B cell (primary cell): ENCODE data around the gene TENM3. TPM values are rescaled to one million over a fixed set of nuclear protein-coding genes. Genes with fewer than 3 reads are reported as not detected.

Experiments
- ATAC-seq: fragments of 200-7000 bp; cut with Tn5 transposase; one replicate; pipeline ENCODE4 v1.10.0; 2021; ENCODE audit warnings: low read depth, mild to moderate bottlenecking, moderate number of reproducible peaks, moderate library complexity
- CTCF ChIA-PET: fragments of 350-600 bp; sonication (Branson Sonifier 250); formaldehyde crosslinking; loops from one replicate; lab custom pipeline; 2021; ENCODE audit warnings: antibody characterized with exemption, inconsistent platforms; lab: Charles Lee
- POLR2A ChIA-PET: fragments of 350-600 bp; sonication (Branson Sonifier 250); formaldehyde crosslinking; loops from one replicate; lab custom pipeline; 2021; ENCODE audit warnings: antibody characterized with exemption; lab: Charles Lee
- DNase-seq: peaks from one replicate; pipeline ENCODE4 v3.0.0; 2013
- H2AFZ ChIP-seq: 2 replicates; pipeline ENCODE4 v1.6.1; 2012; ENCODE audit warnings: mild to moderate bottlenecking, low read depth, low read length; ENCODE audit not compliant: insufficient read depth, poor library complexity, severe bottlenecking
- H3K27ac ChIP-seq, 2 donors: 1 replicate in 1 of 2; 2 replicates in 1 of 2; pipeline ENCODE4 v1.5.1; 2012 to 2013; ENCODE audit warnings: low read length in 2 of 2, mild to moderate bottlenecking in 2 of 2, moderate library complexity in 1 of 2
- H3K27me3 ChIP-seq, 4 experiments: fragments of 200-600 bp in 1 of 4; sonication (generic) in 1 of 4; replicated peaks in 1 of 4; 1 replicate in 2 of 4; 2 replicates in 2 of 4; pipeline versions ENCODE4 v1.6.1 to v1.7.0; 2013 to 2016; ENCODE audit warnings: low read length in 3 of 4, mild to moderate bottlenecking in 2 of 4, mixed read lengths in 1 of 4, moderate library complexity in 1 of 4; ENCODE audit not compliant: insufficient read depth in 4 of 4, control insufficient read depth in 3 of 4; ENCODE audit errors: control extremely low read depth in 1 of 4
- H3K36me3 ChIP-seq, 2 experiments: replicated peaks in 1 of 2; 1 replicate in 1 of 2; 2 replicates in 1 of 2; pipeline versions ENCODE4 v1.6.1 to v1.7.1; 2013; ENCODE audit warnings: low read length in 1 of 2; ENCODE audit not compliant: insufficient read depth in 2 of 2, control insufficient read depth in 1 of 2; ENCODE audit errors: control extremely low read depth in 1 of 2, extremely low read depth in 1 of 2
- H3K4me1 ChIP-seq, 2 donors: fragments of 200-600 bp in 1 of 2; sonication (generic) in 1 of 2; 1 replicate in 1 of 2; 2 replicates in 1 of 2; pipeline versions ENCODE4 v1.5.1 to v1.6.1; 2013 to 2017; ENCODE audit warnings: low read length in 2 of 2; ENCODE audit not compliant: control insufficient read depth in 2 of 2, insufficient read depth in 2 of 2
- H3K4me2 ChIP-seq: replicated peaks from 2 replicates; pipeline ENCODE3; 2012; ENCODE audit warnings: mild to moderate bottlenecking, low read depth, low read length; ENCODE audit not compliant: poor library complexity, severe bottlenecking
- H3K4me3 ChIP-seq, 5 experiments: fragments of 200-600 bp in 1 of 5; sonication (generic) in 1 of 5; 1 replicate in 3 of 5; 2 replicates in 2 of 5; pipeline versions ENCODE4 v1.5.1 to v1.7.0; 2011 to 2016; ENCODE audit warnings: low read length in 4 of 5, mild to moderate bottlenecking in 4 of 5, low read depth in 2 of 5, control low read depth in 1 of 5, moderate library complexity in 1 of 5; ENCODE audit not compliant: insufficient read depth in 1 of 5; ENCODE audit errors: control extremely low read depth in 1 of 5, extremely low read depth in 1 of 5
- H3K79me2 ChIP-seq: fragments of 200-600 bp; sonication (generic); one replicate; pipeline ENCODE4 v1.6.0; 2016; ENCODE audit warnings: low read length; ENCODE audit not compliant: control insufficient read depth, insufficient read depth
- H3K9ac ChIP-seq: fragments of 200-600 bp; sonication (generic); 2 replicates; pipeline ENCODE4 v1.6.1; 2017; ENCODE audit warnings: mild to moderate bottlenecking, low read length, moderate library complexity
- H3K9me3 ChIP-seq, 3 donors: one replicate each; pipeline versions ENCODE4 v1.6.1 to v1.7.1; 2013; ENCODE audit warnings: low read length in 2 of 3; ENCODE audit not compliant: control insufficient read depth in 2 of 3, insufficient read depth in 1 of 3; ENCODE audit errors: control extremely low read depth in 1 of 3
- H4K20me1 ChIP-seq: 2 replicates; pipeline ENCODE4 v1.6.0; 2012; ENCODE audit warnings: mild to moderate bottlenecking, low read length; ENCODE audit not compliant: insufficient read depth, control insufficient read depth, poor library complexity, severe bottlenecking
- H3K27ac Mint-ChIP-seq: one replicate; pipeline ENCODE4 v1.8.0; 2021; ENCODE audit warnings: mixed read lengths
- H3K27me3 Mint-ChIP-seq: one replicate; pipeline ENCODE4 v1.8.0; 2021; ENCODE audit warnings: mixed read lengths
- H3K4me1 Mint-ChIP-seq: one replicate; pipeline ENCODE4 v1.8.0; 2021; ENCODE audit warnings: mixed read lengths
- H3K4me3 Mint-ChIP-seq: one replicate; pipeline ENCODE4 v1.8.0; 2021; ENCODE audit warnings: mixed read lengths
- H3K9me3 Mint-ChIP-seq: one replicate; pipeline ENCODE4 v1.8.0; 2022; ENCODE audit warnings: mixed read lengths; ENCODE audit not compliant: insufficient read depth
- EZH2 ChIP-seq: IDR thresholded peaks from 2 replicates; pipeline ENCODE4 v1.6.1; 2012; ENCODE audit warnings: borderline replicate concordance, low read depth, mild to moderate bottlenecking, moderate library complexity, low read length; ENCODE audit not compliant: insufficient read depth, poor library complexity, severe bottlenecking
- WGBS: methylation state at CpG from one replicate; pipeline ENCODE4 v1.1.5; 2013; ENCODE audit warnings: missing lambda C conversion rate; ENCODE audit not compliant: insufficient coverage; 5-methylcytosine and 5-hydroxymethylcytosine counted together
- intact Hi-C: fragments of 100-400 bp; cut with micrococcal nuclease; formaldehyde crosslinking; loops from one replicate; pipeline ENCODE4 v1.10.0; 2022
- polyA plus RNA-seq: library from polyadenylated mRNA; depleted of rRNA; stranded (reverse); fragments of >200 nt; gene quantifications from 2 replicates; pipeline ENCODE4 v1.2.3, GENCODE V29; 2012
- total RNA-seq, 2 donors: library from RNA; stranded (reverse); fragments of 120-200 nt in 1 of 2; gene quantifications; 1 replicate in 1 of 2; 2 replicates in 1 of 2; pipeline versions ENCODE4 v1.2.3 to v1.2.4, GENCODE V29; 2013 to 2022
- TF ChIP-seq, protein P1 (sequence below): fragments of 200-600 bp; IDR thresholded peaks from one replicate; pipeline ENCODE4 v1.8.0; 2022; ENCODE audit warnings: antibody characterized with exemption, mild to moderate bottlenecking

The TENM3 gene
- total and polyA plus RNA-seq, 2 donors (not counting 1 experiment from before 2014, with no cell fraction given), result not detected

GRCh38 chr4:182766857-182767250 is 523.7 kb downstream of the TENM3 start:
- H2AFZ ChIP-seq, result no peak overlapping the region
- H3K4me1 ChIP-seq, result no peaks in the 10 kb centered on the region
- no peak overlapping the region for H3K27ac Mint-ChIP-seq
- ChIA-PET CTCF (no interaction called here), POLR2A (no interaction called here)
- no peak overlapping the region for H3K4me2 ChIP-seq
- H3K4me1 Mint-ChIP-seq, result no peaks in the 10 kb centered on the region
- no peaks in the 10 kb centered on the region for H3K9me3 ChIP-seq
- DNase-seq (no peak), ATAC-seq (no peak)
- no peak overlapping the region for H3K4me3 ChIP-seq
- no peaks in the 10 kb centered on the region for H4K20me1 ChIP-seq
- H3K4me3 Mint-ChIP-seq, result no peak overlapping the region
- H3K27ac ChIP-seq, result no peak overlapping the region
- no peak overlapping the region for H3K9ac ChIP-seq
- no peaks in the 10 kb centered on the region for H3K9me3 Mint-ChIP-seq
- no peaks in the 10 kb centered on the region for H3K36me3 ChIP-seq
- WGBS, result 92% methylated on average over 2 of the region's 5 CpGs
- H3K27me3 Mint-ChIP-seq, result no peaks in the 10 kb centered on the region
- intact Hi-C loops, result no loop called here
- no peaks in the 10 kb centered on the region for H3K79me2 ChIP-seq
- TF ChIP-seq EZH2, result no peak
- TF ChIP-seq, protein P1, sequence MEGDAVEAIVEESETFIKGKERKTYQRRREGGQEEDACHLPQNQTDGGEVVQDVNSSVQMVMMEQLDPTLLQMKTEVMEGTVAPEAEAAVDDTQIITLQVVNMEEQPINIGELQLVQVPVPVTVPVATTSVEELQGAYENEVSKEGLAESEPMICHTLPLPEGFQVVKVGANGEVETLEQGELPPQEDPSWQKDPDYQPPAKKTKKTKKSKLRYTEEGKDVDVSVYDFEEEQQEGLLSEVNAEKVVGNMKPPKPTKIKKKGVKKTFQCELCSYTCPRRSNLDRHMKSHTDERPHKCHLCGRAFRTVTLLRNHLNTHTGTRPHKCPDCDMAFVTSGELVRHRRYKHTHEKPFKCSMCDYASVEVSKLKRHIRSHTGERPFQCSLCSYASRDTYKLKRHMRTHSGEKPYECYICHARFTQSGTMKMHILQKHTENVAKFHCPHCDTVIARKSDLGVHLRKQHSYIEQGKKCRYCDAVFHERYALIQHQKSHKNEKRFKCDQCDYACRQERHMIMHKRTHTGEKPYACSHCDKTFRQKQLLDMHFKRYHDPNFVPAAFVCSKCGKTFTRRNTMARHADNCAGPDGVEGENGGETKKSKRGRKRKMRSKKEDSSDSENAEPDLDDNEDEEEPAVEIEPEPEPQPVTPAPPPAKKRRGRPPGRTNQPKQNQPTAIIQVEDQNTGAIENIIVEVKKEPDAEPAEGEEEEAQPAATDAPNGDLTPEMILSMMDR, result no peak
- no peaks in the 10 kb centered on the region for H3K27me3 ChIP-seq

- ChIA-PET POLR2A (no interaction called here), CTCF (no interaction called here)
- H3K9me3 ChIP-seq, result no peaks in the 10 kb centered on the region
- no peak for ATAC-seq
- no peaks in the 10 kb centered on the region for H3K36me3 ChIP-seq
- Mint-ChIP-seq H3K27me3 (no peaks in the 10 kb centered on the region), H3K4me3 (no peak overlapping the region), H3K9me3 (no peaks in the 10 kb centered on the region), H3K27ac (no peak overlapping the region), H3K4me1 (no peaks in the 10 kb centered on the region)
- no peak for DNase-seq
- H3K27ac ChIP-seq, result no peak overlapping the region
- H3K9ac ChIP-seq, result no peak overlapping the region
- intact Hi-C loops, result no loop called here
- no peak overlapping the region for H3K4me3 ChIP-seq
- WGBS, result 88% methylated on average over 2 of the region's 4 CpGs
- no peak for TF ChIP-seq EZH2
- TF ChIP-seq, protein P1, result no peak
- no peaks in the 10 kb centered on the region for H4K20me1 ChIP-seq
- H3K27me3 ChIP-seq, result no peaks in the 10 kb centered on the region
- H3K79me2 ChIP-seq, result no peaks in the 10 kb centered on the region
- no peak overlapping the region for H3K4me2 ChIP-seq
- no peak overlapping the region for H2AFZ ChIP-seq
- H3K4me1 ChIP-seq, result no peaks in the 10 kb centered on the region
Measured at GRCh38 chr4:182768838-182769237, 525.6 kb downstream of the TENM3 start.
